Left ventricle myocardium superior (tissue), 1 donor: Measurements from ENCODE around the gene CHCHD3. TPM values are rescaled to one million over a fixed set of nuclear protein-coding genes. Genes with fewer than 3 reads are reported as not detected.
"Not testable (repeated sequence)": the region's sequence is repeated elsewhere in the genome, so short reads cannot be mapped to it uniquely, and the experiment has no call there.

Experiments
- ATAC-seq: fragments of 200-7000 bp; cut with Tn5 transposase; one replicate; pipeline ENCODE4 v1.9.1; 2020; ENCODE audit warnings: mild to moderate bottlenecking, moderate library complexity
- DNase-seq: peaks from one replicate; pipeline ENCODE4 v3.0.0-alpha.2; 2020
- intact Hi-C: fragments of 100-400 bp; cut with micrococcal nuclease; formaldehyde crosslinking; loops from one replicate; pipeline ENCODE4 v1.11.0; 2022
- total RNA-seq: library from RNA; stranded (reverse); fragmentation: NEBNext Ultra II Directional; extraction: Animal tissue kit (Norgen Biotek cat#: 25700); gene quantifications from one replicate; pipeline ENCODE4 v1.2.1, GENCODE V29; 2021
- donor health status: DM: no; HTN: yes; CAD: no; lungs with severe emphysema.

CHCHD3 gene
- total RNA-seq, 1 donor from 2014 or later, result 204 TPM

DNA sequence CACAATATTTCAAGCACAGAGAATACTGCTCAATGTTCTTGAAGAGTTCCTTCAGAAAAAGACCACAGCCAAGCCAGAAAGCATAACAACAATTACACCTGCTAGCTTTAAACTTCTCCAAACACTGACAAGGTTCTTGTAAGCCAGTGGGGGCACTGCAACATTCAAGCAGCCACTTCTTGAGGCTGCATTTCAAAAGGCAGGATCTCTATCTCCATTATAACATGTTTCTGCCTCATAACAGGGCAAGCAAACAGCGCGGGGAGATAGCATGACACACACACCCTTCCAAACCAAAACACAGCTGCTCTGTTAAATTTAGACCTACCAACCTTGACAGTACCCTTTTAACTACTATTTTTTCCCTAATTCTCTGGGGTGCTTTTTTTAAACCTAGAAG lies 30.8 kb downstream of the CHCHD3 start:
- DNase-seq (no peak), ATAC-seq (peak; percentile 38)
- intact Hi-C loops, result no loop called here

DNA sequence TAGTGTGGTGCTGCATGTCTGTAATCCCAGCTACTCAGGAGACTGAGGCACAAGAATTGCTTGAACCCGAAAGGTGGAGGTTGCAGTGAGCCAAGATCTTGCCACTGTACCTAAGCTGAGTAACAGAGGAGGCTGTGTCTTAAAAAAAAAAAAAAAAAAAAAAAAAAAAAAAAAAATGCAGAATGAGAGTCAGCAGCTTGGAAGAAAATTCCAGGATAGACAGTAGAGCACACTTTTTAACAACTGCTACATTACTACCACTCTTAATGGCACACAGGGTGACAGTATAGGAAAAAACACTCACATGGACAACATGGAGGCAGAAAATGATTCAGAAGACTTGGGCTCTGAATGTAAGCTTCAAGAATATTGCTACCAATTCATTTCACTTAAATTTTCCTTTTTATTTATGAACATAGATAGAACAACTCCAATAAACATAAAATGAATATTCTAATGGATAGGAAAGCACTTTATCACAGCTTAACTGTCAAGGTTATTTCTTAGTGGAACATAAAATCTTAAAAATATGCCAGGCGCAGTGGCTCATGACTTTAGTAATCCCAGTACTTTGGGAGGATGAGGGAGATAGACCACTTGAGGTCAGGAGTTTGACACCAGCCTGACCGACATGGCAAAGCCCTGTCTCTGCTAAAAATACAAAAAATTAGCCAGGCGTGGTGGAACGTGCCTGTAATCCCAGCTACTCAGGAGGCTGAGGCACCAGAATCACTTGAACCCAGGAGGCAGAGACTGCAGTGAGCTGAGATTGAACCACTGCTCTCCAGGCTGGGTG lies 31.5 kb downstream of the CHCHD3 start:
- DNase-seq (no peak), ATAC-seq (peak; percentile 33)
- intact Hi-C loops, result no loop called here

DNA sequence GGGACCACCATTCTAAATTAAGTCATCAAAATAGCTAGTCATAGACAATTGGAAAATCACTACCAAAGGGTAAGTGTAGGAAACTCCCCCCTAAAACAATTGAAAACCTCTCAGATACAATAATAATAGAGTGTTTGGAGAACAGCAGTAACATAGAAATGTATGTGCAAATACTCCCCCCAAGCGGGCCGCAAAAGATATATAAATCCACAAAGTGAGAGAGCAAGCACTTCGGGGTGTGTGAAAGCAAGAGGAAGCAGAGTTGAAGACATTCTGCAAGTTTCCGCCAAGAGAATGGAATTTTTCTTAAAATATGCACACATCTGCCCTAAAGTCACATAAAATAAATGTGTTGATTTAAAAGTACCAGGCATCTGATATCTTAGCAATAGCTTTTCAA lies 33.3 kb downstream of the CHCHD3 start:
- intact Hi-C loops, result no loop called here
- ATAC-seq (no peak), DNase-seq (no peak)

DNA sequence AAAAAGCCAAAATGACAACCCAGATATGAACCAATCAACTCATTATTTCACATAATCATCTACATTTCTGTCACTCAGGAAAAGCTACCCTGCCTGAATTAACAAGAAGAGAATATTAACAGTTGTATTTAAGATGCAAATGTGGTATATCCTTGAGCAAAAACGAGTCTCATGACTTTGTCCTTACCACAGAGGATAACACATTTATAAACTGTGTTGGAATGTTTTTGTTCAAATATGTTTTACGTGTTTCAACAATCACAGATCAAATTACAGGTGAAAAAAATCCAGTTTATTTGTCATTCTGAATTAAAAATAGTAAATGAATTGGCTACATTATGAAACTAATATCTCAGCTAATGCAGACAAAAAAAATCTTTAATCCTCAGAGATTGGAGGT lies 34.6 kb downstream of the CHCHD3 start:
- intact Hi-C loops, result no loop called here
- DNase-seq, result no peak
- ATAC-seq, result no peak

DNA sequence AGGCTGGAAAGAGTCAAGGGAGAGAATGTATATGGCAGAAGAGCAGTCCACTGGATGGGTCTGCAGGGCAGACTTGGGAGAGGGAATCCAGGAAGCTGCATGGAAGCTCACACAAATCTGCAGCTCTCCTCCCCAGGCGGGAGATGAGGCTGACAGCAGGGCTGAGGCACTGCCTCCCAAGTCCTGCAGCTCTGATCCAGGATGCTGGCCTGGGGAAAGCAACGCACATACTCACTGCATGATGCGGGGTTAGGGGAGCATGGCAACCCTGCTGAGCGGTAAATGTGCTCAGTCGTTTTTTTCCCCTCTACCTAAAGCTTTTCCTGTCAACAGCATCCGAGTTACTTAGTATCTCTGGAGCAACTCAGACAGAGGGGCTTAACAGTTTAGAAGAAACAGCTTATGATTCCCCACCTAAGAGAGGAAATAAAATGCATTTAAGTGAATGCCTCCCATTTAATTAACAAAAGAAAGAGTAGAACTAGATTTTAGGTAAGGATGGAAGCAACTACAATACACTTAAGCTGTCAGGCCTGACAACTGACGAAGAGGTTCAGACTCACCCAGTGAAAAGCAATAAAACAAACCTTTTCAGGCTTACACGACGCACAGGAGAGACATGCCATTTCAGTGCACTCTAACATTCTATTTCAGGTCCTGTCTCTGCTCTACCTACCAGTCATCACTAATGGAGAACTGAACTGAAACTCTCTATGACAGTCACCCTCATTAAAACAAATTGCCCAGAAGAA lies 37.0 kb downstream of the CHCHD3 start:
- DNase-seq, result no peak
- intact Hi-C loops, result no loop called here
- ATAC-seq, result no peak

DNA sequence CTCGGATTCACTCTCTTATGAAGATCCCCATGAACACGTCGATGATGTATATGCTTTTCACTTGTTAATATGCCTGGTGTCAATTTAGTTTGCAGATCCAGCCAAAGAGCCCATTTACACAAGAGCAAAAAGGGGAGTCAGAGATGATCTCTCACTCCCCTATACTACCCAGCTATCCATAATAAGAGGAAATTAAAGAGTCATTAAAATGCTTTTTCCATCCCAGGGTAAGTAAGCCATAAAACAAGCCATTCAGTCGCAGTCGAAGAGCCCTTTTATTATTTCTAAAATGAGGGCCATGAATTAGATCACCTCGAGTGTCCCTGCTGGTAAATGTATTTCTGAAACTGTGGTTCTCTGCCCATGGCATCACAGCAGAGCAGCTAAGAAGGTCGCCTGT lies 41.2 kb downstream of the CHCHD3 start:
- intact Hi-C loops, result no loop called here
- DNase-seq (no peak), ATAC-seq (no peak)

DNA sequence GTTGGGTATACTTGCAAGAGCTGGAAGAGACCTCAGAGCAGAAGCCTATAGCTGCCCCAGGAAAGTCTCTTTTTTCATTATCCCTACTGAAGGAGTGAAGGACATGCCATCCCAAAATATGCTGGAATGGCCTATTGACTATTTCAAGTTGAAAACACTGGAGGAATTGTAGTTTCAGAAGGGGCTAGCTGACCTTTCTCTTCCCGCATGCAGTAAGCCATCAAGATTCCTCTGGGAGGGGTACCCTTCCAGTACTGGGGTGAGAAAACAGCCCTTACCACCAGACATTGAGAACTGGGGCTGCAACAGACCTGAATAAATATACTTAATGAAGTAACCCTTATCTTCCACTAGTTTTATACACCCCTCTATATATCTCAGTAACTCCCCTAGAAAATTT lies 41.7 kb downstream of the CHCHD3 start:
- intact Hi-C loops, result no loop called here
- ATAC-seq, result no peak
- DNase-seq, result no peak

DNA sequence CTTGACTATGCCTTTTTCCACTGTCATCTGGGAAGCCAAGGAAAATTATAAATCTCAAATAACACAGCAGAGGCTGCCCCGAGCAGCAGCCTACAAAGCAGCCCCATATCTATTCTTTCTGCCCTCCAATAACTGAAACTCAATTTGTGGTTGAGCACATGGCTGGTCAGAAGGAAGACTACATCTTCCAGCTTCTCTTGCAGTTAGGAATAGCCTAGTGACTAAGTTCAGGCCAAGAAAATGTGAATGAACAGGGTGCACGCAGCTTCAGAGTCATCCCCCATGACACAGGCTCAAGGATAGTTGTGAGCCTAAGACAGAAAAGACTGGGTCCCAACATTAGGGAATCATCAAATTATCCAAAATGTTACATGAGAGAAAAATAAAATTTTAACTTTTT lies 42.3 kb downstream of the CHCHD3 start:
- intact Hi-C loops, result no loop called here
- DNase-seq, result no peak
- ATAC-seq, result no peak

DNA sequence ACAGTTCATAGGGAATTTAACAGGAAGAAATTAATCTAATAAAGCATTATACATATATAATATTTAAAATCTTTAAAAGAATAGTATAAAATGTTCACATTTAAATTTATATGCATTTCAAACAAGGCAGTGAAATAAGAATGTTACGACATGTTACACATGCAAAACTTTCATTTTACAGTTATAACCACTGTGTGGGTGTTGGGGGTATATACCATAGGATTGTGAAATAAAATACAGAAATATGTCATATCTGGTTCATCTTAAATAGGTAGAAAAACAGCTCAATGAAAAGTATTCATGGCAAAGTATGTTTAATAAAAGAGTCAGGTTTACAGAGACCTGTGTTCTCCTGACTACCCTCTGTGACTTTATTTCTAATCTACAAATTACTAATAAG lies 45.6 kb downstream of the CHCHD3 start:
- ATAC-seq (no peak), DNase-seq (no peak)
- intact Hi-C loops, result no loop called here

DNA sequence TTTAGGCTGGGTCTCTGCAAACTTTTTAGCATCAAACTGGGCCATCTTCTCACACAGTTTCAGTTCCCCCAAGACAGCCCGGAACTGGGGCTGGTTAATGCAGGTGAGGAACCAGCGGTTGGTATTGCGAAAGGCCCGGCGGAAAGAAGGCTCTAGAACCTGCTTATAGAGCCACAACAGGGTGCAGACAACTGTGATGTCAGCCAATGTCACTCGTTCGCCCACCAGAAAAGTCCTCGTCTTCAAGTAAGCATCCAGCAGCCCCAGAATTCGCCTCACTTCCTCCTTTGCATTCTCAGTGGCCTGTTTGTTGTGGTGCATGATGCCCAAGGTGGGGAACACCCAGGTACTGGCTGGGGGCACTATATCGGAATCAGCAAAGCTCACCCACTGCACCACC lies 46.6 kb downstream of the CHCHD3 start:
- intact Hi-C loops, ATAC-seq, DNase-seq: not testable (repeated sequence)

DNA sequence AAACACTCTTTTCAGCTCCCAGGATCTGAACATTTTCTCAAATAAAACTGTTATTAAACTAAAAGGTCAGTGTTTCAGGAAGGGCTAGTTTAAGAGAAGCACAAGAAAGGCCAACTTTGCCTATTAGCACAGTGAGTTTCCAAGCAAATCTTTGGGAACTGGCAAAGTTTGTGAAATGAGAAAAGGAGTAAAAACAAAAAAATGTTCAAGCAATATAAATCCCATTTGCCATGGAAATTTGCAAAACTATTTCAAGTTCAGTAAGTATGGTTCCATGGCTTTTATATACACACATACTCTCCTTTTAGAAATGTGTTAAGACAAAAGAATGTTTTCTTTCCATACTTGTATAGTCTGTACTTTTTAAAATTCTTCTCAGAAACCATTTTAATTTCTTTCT lies 51.5 kb downstream of the CHCHD3 start:
- intact Hi-C loops, result no loop called here
- DNase-seq (no peak), ATAC-seq (no peak)

DNA sequence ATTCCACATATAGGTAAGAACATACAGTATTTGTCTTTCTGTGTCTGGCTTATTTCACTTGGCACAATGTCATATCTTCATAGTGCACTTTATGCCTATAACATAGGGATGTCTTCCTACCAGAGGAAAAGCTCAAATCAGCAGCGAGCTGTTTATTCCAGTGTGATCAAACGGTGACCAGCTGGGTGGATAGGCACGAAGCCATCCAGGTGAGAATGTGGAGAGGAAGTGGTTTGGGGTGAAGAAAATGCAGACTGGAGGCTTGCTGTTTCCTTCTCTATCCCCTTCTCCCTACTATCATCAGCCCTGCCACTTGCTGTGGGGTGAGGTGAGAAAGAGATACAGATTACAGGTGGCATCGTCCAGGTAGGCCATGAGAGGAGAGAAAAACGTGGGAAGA lies 52.4 kb downstream of the CHCHD3 start:
- intact Hi-C loops, result no loop called here

DNA sequence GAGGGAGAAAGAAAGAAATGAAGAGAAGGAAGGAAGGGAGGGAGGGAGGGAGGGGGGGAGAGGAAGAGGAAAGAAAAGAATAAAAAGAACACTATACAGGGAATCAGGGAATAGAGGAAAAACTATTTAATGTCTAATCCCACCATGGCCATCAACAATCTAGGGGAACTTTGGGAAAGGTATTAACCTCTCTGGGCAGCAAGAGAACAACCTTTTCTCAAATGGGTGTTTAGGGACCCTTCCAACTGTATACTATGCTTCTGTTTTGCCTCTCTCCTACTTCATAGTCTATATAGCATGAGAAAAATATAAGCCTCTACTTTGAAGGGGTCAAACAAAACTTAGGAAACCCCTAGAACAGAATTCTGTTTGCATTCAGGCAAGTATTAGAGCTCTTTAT lies 54.5 kb downstream of the CHCHD3 start:
- intact Hi-C loops, result no loop called here
- no peak for ATAC-seq
- no peak for DNase-seq

More for the DNA sequence above, 52.4 kb downstream of the CHCHD3 start:
- ATAC-seq (no peak), DNase-seq (no peak)

DNA sequence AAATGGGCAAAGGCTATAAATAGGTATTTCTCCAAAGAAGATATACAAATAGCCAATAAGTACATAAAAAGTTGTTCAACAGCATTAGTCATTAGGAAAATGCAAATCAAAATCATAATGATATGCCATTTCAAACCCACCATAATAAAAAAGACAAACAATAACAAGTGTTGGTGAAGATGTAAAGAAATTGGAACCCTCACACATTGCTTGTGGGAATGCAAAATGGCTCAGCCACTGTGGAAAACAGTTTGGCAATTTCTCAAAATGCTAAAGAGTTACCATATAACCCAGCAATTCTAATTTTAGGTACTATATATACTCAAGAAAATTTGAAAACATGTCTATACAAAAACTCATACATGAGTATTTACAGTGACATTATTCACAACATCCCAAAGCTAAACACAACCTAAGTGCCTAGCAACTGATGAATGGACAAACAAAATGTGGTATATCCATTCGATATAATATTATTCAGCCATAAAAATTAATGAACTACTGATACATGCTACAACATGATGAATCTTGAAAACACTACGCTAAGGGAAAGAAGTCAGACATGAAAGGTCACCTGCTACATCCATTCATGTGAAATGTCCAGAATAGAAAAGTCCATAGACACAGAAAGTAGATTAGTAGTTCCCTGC lies 55.6 kb downstream of the CHCHD3 start:
- intact Hi-C loops, result no loop called here
- ATAC-seq (no peak), DNase-seq (no peak)

DNA sequence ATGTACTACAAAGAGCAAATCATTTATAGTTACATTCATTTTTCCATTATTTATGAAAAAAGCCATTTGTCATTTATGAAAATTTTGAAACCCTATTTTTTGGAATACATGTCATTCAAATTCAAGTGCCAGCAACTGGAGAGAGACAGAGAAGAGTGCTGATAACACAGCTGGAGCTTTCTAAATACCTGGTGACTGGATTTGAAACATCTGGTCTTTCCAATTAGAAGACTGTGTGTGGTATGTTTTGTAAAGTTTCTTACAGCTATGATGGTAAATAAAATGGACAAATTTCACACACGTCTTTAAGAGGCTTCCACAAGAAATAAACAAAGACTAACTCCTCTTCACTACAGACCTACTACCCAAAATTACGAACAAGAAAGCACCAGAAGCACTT lies 56.8 kb downstream of the CHCHD3 start:
- intact Hi-C loops, result no loop called here
- DNase-seq (no peak), ATAC-seq (no peak)

DNA sequence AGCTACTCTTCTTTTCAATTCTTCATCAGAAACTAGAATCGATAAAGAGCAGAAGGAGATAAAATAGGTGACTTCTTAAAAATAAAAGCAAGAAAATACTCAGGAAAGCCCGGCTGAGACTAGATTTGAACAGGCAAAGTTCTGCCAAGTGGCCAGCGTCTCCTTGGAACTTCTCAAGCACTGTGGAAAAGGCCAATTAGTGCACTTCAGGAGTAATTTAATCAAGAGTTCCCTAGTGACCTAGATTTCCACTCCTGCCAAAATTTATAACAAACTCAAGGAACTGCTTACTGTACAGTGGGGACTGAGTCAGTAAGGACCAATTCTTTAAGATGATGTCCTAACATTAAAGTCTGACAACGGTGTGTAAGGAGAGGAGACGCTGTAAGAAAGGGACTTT lies 57.3 kb downstream of the CHCHD3 start:
- intact Hi-C loops, result no loop called here
- DNase-seq (no peak), ATAC-seq (no peak)

DNA sequence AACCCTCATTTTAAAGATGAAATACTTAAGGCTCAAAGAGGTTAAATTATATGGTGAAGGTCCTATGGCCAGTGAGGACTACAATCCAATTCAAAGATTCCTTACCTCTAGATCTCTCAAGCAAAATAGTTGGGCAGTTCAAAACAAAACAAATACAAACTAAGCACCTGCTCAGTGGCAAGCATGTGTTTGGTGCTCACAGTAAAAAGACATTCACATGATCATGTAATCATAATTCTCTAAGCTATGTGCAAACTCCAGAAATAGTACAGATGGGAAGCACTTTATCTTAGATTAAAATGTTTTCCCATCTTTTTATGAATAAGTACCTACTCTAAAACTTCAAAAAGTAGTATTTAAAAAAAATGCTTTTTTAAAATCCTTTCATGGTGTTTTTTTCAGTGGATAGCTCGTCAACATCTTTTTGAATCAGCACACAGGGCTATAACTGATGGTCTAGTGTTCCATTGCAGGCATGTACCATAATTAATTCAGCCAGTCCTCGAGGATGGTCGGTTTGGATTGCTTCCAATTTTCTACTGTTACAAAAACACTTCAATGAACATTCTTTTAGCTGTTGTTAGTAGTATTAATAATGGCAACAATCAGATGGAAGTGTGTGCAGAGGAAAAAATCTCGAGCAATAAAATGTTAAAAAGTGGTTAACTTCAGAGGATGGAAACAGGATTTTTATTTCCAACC lies 58.4 kb downstream of the CHCHD3 start:
- intact Hi-C loops, result no loop called here
- DNase-seq, result no peak
- peak; percentile 31 for ATAC-seq

DNA sequence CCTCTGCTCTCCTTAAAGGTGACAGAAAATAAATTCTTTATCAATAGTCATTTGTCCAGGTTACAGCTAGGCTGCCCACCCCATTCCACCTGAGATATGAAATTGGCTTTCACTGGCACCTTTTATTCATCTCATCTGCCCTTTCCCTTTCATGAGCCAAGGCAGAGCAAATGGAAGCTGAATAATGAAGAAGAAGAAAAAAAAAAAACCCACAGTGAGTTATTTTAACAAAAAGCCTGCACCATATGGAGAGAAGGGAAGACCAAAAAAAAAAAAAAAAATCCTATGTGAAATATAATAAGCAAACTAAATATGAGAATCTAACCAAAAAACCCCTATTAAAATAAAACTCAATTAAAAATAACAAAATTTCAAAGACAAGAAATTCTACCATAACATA lies 59.2 kb downstream of the CHCHD3 start:
- DNase-seq (no peak), ATAC-seq (no peak)
- intact Hi-C loops, result no loop called here

DNA sequence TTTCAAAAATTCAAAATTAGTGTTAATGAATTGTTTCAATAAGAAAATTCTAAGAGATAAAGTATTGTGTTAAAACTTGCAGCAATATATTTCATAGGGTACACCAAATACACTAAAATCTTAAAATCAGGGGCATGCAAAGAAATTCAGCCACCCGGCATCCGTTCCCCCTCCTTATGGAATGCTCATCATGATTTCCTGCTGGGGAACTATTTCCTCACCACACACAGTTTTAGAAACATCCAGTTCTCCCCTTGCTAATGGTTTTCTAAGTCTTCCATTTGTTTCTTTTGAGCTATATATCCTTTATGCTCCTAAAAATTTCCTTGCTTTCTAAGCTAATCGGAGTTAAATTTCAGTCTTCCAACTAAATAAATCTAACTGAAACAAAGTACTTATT lies 60.7 kb downstream of the CHCHD3 start:
- DNase-seq (no peak), ATAC-seq (no peak)
- intact Hi-C loops, result no loop called here

DNA sequence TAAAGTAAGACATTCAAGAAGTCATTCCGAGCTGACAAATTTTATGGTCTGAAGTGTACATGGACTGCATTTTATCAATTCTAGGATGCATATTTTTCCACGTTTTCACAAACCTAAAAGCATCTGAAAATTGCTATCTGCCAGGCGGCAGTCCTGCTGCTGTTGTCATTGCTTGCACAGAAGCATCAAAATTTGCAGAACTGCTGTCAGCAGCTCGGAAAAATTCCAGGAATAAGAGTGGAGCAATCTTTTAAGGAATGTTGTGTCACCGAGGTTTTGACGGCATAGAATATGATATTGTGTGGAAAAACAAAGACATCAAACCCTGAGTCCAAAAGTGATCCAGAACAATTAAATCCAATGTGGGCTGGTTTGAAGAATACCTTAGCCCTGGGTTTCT lies 61.4 kb downstream of the CHCHD3 start:
- ATAC-seq, result no peak
- DNase-seq, result no peak
- intact Hi-C loops, result no loop called here
